HG02763 (cell line): ENCODE results near the gene TAS2R50.
"Not testable (repeated sequence)": the region's sequence is repeated elsewhere in the genome, so short reads cannot be mapped to it uniquely, and the experiment has no call there.

ENCODE experiments used
- ATAC-seq: cut with Tn5 transposase; IDR thresholded peaks from one replicate; pipeline ENCODE4 v1.9.1; 2021; ENCODE audit warnings: mild to moderate bottlenecking, moderate library complexity; ENCODE audit not compliant: unreplicated experiment

Gene TAS2R50, protein sequence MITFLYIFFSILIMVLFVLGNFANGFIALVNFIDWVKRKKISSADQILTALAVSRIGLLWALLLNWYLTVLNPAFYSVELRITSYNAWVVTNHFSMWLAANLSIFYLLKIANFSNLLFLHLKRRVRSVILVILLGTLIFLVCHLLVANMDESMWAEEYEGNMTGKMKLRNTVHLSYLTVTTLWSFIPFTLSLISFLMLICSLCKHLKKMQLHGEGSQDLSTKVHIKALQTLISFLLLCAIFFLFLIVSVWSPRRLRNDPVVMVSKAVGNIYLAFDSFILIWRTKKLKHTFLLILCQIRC

DNA sequence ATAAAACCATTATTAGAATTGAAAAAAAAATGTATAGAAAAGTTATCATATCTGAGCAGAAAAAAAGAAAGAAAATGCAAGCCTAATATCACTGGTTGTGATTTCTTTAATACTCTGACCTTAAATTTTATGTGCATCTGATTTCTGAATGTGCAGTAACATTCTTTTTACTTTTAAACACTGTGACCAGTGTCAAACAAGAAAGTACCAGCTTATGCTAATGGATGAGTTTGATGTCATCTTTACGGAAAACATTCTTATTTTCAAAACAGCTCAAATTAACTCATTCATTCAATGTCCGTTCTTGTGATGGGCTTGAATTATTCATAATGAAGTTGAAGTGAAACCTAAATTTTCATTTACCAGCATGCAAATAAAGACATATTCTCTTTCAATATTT lies at the start of gene TAS2R50:
Gene TAS2R50 (minus strand): TSS at position 101 of the 400 bp plus-strand sequence. CDS start 52 bp downstream, at position 49.
- ATAC-seq: no peak

DNA sequence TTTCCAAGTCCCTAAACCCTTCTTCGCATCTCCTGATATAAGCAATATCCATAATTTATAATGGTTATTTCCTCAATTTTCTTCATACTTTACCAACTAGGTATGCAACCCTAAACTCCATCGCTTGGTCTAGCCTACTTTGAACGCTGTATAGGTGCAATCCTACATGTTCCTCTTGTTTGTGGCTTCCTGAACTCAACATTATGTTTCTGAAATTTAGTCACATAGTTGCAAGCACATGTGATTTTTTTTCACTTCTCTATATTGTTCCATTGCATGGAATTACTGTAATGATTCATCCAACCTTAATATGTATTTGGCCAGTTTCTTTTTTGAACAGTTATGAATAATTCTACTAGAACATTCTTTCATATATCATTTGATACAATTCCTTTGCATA lies 47.2 kb upstream of the TAS2R50 start:
- ATAC-seq: not testable (repeated sequence)

DNA sequence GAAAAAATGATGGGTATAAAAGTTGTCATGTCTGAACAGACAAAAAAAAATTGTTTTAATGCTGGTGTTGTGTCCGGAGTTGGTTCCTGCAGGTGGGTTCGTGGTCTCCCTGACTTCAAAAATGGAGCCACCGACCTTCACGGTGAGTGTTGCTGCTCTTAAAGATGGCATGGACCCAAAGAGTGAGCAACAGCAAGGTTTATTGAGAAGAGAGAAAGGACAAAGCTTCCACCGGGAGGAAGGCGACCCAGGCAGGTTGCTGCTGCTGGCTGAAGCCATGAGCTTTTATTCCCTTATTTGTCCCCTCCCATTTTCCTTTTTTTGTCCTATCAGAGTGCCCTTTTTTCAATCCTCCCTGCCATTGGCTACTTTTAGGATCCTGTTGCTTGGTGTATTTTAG lies 44.6 kb upstream of the TAS2R50 start, which contains the start of gene TAS2R31:
Gene TAS2R31 (minus strand): TSS at position 101 of the 400 bp plus-strand sequence. CDS start 72 bp downstream, at position 29.
- ATAC-seq: no peak

DNA sequence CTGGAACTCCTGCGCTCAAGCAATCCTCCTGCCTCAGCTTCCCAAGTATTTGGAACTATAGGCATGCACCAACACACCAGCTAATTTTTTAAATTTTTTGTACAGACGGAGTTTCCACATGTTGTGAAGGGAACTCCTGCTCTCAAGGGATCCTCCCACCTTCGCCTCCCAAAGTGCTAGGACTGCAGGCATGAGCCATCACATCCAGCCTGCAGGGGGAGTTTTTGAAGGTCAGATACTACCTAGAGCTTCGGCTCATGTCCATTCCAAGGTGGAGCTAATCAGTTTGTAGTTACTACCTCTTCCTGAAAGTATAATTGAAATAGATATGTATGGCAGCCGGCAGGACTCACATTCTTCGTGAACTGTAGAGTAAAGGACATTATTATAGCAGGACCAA lies 39.4 kb upstream of the TAS2R50 start:
- no peak for ATAC-seq

DNA sequence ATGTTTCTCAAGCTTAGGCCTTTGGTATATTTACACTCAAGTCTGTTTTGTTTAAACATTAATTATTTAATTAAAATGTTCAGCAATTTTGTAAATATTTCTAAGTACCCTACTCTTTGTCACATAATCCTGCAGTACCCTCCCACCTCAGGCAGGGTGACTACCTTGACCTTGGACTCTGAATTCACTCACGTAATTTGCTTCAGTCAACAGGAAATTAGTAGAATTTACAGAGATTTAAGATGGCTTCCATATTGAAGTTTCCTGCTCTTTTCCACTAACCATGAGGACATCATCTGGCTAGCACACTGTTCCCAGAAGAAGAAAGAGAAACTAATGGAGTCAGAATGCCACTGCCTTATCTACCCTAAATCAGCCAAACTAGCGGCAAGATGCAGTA lies 36.7 kb upstream of the TAS2R50 start:
- ATAC-seq: no peak

DNA sequence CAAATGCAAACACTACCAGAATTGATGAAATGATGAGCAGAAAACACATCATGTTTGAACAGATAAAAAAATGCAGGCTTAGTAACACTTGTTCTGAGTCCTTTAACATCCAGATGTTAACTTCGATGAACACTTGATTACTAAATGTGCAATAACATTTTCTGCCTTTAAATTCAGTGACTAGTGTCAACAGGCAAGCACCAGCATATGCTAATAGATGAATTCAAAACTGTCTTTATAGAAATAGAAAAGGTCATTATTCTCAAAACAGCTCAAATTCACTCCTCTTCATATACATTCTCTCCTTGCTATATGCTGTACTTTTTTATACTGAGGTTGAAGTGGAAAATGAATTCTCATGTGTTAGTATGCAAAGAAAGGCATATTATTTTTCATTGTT lies 35.8 kb upstream of the TAS2R50 start, which contains the start of gene TAS2R19:
Gene TAS2R19 (minus strand): TSS at position 101 of the 400 bp plus-strand sequence. CDS start 49 bp downstream, at position 52.
- ATAC-seq: no peak

DNA sequence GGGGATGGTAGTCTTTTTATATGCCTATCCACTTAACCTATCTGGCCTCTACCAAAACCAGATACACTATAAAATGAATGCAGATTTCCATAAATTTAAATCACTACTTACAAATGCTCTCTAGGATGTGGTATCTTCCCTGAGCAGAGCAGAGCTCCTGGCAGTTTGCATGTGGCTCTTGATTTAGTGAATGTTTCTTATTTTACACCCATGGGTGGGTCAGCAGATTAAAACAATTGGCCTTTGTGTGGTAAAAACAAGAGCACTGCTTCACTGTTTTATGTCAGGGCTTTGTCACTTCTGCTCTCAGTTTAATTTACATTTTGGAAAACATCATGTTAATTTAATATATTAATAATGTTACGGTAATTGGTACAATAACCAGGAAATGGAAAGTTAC lies 30.2 kb upstream of the TAS2R50 start:
- ATAC-seq: no peak

DNA sequence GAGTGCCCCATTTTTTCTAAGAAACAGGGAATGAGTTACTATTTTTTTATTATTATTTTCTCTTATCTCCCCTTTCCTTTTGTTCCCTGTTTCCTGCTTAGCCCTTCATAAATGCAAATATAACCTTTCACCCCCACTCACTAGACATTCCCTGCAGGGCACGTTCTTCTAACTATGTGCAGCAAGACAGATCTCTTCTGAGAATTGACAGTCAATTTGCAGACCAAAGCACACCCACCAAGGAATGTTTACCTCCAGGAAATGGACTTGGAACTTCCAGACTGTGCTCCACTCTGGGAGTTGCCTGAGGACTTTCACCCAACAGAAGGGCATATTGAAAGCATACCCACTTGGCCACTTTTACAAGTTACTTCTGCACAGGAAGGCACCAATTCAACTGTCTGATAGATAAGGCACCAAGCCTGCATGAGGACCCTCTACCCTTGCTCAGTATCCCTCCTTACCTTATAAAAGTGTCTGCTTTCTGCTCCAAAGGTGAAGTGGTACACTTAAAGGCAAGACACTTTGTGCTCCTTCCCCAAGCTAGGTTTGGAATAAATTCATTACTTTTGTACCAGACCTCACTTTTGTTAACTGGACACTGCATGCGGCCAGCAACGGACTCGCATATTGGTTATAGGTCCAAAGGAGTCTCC lies 29.2 kb upstream of the TAS2R50 start:
- no peak for ATAC-seq

DNA sequence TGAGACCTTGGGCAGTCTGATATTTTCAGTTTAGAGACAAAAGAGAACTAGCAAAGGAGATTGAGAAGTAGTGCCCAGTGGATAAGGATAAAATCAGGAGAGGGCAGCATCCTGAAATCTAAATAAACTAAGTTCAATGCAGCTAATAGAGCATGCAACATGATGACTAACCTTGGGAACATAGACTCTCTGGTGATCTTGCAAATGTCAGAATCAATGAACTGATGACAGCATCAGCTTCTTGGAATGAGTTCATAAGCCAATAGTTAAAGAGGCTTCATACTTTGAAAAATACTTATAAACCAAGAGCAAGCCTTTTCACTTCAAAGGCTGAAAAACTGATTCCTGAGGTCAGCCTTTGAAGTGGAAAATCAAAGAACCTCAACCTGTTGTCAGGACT lies 27.5 kb upstream of the TAS2R50 start:
- no peak for ATAC-seq

DNA sequence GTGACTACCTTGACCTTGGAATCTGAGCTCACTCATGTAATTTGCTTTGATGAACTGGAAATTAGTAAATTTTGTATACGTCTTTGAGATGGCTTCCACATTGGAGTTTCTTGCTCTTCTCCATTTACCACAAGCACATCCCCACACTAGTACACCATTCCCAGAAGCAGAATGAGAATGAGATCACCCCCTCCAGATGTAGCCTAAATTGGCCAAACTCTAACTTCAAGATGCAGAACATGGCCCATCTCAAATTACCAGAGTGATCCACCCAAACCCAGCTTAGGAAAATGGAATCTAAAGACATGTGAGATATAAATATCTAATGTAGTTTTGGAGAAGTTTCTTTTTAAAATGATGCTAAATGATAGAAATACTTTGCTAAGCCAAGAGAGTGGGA lies 20.9 kb upstream of the TAS2R50 start:
- no peak for ATAC-seq

DNA sequence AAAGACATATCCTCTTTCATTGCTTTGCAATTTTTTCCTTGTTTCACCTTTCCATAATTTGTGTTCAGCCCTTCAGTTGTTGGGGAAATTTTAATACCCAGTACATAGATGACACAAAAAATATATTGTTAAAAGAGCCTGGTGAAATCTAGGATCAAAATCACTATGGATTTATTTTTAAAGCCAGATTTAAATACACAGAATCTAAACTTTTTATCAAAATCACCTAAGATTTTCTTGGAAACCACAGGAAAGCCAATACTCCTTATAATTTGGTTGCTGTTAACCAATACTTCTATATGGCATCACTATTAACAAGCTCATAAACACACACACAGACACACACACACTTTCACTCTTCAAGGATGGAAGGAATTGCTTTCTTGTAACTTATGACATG lies 11.5 kb upstream of the TAS2R50 start, which contains the start of gene TAS2R20:
Gene TAS2R20 (minus strand): TSS at position 101 of the 400 bp plus-strand sequence. CDS start 429 bp downstream, outside the sequence.
- no peak for ATAC-seq

DNA sequence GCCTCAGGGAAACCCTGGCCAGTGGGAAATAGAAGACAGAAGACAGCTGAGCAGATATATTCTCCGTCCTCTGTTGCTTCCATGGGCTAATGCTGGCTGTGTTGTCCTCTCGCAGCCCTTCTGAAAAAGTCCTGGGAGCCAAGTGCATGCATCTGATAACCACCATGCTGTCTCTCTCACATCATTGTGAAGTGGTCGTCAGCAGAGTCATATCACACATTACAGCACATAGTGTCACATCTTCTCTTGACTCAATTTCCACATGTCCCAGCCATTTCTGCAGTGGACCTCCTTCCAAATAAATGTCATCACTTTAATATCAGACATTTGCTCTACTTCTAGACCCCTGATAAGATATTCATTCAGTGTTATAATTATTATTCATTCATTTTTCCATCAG lies 7.6 kb upstream of the TAS2R50 start:
- no peak for ATAC-seq

DNA sequence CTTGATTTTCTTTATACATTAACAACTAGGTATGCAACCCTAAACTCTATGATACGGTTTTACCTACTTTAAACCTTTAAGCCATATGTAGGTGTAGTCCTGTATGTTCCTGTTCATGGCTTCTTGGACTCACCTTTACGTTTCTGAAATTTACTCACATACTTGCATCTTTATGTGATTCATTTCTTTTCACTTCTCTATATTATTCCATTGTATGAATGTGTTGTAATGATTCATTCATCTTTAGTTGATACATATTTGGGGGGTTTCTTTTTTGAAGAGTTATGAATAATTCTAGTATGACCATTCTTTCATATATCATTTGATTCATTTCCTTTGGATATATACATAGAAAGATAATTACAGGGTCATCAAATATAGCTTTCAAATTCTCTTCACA lies 2.4 kb upstream of the TAS2R50 start:
- ATAC-seq: no peak

DNA sequence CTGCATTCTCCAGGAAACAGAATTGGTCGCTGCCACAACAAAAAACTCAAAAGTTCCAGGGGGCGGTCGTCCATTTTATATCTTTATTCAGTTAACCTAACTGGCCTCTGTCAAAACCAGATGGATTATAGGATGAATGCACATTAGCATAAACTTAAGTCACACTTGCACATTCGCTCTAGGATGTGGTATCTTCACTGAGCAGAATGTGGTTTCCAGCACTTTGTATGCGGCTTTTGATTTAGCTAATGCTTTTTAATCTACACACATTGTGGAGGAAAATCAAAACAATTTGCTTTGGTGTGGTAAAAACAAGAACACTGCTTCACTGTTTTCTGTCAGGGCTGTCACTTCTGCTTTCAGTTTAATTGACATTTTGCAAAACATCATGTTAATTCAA lies 4.5 kb downstream of the TAS2R50 start:
- no peak for ATAC-seq

DNA sequence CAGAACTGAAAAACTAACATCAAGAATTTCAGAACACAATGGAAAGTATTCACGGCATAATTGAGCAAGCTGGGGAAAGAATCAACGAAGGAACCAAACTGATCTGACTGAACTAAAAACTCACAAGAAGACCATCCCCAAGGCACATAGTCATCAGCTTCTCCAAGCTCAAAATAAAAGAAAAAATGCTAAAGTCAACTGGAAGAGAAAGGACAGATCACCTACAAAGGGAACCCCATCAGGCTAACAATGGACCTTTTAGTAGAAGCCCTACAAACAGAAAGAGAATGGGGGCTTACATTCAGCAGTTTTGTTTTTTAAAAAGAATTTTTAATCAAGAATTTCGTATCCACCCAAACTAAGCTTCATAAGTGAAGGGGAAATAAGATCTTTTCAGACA lies 11.7 kb downstream of the TAS2R50 start:
- ATAC-seq: no peak

DNA sequence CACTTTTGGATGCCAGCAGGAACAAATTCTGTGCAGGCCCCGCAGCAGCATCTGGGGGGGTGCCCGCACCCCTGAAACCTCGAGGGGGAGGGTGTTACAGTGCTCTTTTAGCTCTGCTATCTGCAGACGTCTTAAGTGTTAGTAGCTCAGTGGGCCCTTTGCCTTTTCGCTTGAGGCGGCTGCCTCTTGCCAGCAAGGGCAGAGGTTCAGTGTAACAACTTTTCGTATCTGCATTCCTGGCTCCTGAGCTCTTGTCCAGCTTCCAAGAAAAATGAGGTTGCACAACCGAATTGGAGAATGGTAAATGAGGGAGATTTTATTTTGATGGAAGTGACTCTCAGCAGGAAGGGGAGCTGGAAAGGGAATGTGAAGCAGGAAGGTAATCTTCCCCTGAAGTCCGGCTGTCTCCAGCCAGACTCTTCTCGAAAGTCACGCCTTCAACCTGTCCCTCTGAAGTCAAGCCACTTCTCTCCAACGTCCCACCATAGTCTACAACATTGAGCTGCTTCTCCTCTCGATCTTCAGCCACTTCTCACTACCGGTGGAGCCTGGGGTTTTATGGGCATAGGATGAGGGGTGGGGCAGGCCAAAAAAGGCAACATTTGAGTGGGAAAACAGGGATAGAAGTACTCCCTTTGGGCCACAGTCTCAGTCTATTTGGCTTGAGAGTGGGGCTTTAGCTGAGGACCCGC lies 17.8 kb downstream of the TAS2R50 start:
- ATAC-seq: no peak

DNA sequence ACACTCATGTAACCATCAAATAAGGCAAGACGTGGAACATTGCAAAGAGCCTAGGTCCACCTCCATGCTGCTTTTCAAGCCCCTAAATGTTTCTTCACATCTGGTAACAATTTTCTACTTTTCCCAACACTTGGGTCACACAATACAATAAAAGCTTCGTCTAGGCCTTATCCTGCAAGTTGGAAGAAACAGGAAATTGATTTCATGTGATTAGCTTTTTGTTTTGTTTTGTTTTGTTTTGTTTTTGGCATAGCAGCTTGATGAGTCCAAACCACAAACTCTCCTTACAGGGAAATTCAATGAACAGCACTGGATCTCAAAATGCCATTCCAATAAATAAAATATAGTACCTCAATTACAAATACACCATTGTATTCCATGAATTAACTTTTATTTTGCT lies 19.3 kb downstream of the TAS2R50 start:
- no peak for ATAC-seq

DNA sequence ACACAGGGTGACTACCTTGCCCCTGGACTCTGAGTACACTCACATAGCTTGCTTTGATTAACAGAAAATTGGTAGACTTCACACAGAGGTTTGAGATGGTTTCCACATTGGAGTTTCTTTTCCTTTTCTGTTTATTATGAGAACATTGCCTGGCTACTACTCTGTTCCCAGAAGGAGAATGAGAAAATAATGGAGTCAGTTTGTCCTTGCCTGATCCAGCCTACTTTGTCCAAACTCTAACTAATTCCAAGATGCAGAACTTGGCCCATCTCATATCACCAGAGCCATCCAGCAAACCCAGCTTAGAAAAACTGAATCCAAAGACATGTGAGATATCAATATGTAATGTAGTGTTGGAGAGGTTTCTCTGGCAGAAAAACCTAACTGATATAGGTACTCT lies 20.4 kb downstream of the TAS2R50 start:
- no peak for ATAC-seq

DNA sequence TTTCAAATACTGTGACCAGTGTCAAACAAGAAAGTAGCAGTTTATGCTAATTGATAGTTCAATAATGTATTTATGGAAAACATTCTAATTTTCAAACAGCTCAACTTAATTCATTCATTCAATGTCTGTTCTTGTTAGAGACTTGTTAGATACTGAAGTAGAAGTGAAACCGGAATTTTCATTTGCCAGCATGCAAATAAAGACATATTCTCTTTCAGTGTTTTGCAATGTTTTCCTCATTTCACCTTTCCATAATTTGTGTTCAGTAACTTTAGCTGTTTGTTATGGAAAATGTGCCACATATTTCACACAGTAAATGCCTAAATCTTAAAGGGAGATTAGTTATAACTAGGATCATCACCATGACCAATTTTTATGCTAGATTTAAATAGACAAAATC lies 21.2 kb downstream of the TAS2R50 start:
- ATAC-seq: no peak

DNA sequence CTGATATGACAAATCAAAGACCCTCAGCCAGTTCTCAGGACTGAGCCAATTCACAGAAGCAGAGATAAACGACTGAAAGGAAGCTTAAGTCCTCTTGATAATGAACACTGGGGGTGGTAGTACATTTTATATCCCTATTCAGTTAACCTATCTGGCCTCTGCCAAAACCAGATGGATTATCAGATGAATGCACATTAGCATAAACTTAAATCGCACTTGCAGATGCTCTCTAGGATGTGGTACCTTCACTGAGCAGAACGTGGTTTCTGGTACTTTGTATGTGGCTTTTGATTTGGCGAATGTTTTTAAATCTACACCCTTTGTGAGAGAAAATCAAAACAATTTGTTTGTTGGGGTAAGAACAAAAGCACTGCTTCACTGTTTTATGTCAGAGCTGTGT lies 26.5 kb downstream of the TAS2R50 start:
- no peak for ATAC-seq

DNA sequence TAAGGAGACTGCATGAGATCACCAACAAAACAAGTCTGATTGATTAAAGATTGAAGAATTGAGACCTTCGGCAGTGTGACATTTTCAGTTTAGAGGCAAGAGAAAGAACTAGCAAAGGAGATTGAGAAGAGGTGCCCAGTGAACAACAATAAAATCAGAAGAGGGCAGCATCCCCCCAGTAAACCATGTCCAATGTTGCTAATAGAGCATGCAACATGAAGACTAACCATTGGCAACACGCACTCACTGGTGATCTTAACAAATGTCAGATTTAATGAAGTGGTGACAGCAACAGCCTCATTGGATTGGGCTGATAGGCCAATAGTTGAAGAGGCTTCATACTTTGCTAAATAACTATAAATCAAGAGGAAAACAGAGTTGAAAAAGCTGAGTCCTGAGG lies 26.9 kb downstream of the TAS2R50 start:
- no peak for ATAC-seq

DNA sequence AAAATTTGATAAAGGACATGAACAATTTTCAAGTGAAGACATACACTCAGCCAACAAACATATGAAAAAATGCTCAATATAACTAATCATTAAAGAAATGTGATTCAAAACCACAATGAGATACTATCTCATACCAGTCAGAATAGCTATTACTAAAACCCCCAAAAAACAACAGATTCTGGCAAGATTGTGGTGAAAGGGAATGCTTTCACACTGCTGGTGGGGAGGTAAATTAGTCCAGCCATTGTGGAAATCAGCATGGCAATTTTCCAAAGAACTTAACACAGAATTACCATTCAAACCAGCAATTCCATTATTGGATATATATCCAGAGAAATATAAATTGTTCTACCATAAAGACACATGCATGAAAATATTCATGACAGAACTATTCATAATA lies 29.0 kb downstream of the TAS2R50 start:
- no peak for ATAC-seq
